ENCODE data around the gene KIF4A. TPM values are rescaled to one million over a fixed set of nuclear protein-coding genes. Genes with fewer than 3 reads are reported as not detected.
"Not testable (repeated sequence)": the region's sequence is repeated elsewhere in the genome, so short reads cannot be mapped to it uniquely, and the experiment has no call there.

Gene KIF4A
- total RNA-seq, 1 donor: 10.8 TPM

DNA sequence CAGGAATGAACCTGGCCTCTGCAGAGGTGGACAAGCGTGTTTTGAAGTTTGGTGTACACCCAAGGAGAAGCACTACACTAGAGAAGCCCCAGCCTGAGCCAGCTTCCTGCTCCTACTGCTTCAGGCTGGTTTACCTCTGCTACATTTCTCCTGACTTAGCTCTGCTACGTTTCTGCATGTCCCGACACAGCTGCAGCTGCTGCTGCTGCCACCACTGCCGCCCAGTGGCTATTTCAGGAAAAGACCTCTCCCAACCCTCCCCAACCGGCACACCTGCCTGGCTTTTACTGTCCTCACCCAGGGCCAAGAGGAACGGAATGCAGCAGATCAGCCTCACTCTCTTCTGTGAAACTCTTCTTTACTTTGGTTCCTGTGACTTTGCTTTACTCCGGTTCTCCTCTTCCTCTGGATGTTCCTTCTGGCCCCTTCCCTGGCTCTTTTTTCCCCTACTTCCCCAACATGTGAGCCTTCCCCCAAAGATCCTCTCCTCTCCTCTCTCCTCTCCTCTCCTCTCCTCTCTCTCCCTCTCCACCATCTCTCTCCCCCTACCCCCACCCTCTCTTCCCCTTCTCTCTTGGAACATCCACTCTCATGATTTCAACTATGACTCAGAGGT lies 26.8 kb upstream of the KIF4A start:
- TF ChIP-seq, protein P1, sequence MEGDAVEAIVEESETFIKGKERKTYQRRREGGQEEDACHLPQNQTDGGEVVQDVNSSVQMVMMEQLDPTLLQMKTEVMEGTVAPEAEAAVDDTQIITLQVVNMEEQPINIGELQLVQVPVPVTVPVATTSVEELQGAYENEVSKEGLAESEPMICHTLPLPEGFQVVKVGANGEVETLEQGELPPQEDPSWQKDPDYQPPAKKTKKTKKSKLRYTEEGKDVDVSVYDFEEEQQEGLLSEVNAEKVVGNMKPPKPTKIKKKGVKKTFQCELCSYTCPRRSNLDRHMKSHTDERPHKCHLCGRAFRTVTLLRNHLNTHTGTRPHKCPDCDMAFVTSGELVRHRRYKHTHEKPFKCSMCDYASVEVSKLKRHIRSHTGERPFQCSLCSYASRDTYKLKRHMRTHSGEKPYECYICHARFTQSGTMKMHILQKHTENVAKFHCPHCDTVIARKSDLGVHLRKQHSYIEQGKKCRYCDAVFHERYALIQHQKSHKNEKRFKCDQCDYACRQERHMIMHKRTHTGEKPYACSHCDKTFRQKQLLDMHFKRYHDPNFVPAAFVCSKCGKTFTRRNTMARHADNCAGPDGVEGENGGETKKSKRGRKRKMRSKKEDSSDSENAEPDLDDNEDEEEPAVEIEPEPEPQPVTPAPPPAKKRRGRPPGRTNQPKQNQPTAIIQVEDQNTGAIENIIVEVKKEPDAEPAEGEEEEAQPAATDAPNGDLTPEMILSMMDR (IDR thresholded peaks at IDR 0.05; ENCODE audit: insufficient read depth, low read depth, low read length): peak; percentile 67
- peak; percentile 25 for DNase-seq (ENCODE audit: low read depth)
- no peak overlapping the region for H3K4me3 ChIP-seq (ENCODE audit: low read depth, low read length)

DNA sequence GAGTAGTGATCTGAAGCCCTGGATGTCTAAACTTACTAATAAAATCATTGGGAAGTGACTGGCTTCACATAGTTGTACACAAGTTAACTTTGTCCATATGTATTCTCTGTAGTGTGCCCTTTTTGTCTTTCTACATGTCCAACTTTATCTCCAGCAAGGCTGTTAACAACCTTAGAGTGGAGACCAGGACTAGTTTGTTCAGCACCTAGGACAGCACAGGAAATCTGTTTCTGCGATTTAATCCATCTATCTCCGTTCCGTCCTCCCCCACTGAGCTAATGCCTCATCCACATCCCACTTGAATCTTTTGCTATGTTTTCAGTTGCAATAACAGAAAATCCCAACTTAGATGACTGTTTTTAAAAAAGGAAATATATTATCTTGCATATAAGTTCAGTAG lies 25.1 kb upstream of the KIF4A start:
- H3K4me3 ChIP-seq (ENCODE audit: low read depth, low read length): no peak overlapping the region

DNA sequence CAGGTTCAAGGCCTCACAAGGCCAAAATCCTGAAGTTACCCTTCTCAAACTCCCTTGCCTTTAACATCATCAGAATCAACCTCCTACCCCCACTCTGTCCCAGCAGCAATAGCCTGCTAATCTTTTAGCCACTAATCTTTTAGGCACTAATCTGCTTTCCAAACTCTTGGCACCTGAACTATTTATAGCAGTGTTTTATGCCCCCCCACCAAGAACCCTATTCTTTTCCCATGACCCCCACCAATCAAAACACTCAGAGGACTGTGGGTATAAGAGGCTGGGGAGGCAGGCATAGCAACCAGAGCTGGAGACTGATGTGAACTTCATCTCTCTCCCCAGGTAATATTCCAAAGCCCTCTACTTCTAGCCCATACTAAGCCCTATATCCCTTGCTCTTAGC lies 21.9 kb upstream of the KIF4A start, which contains the start of gene ARR3:
Gene ARR3 (plus strand): TSS at position 301 of the 400 bp plus-strand sequence. CDS start 1,052 bp downstream, outside the sequence.
- TF ChIP-seq, protein P1 (IDR thresholded peaks at IDR 0.05; ENCODE audit: insufficient read depth, low read depth, low read length): no peak
- DNase-seq (ENCODE audit: low read depth): no peak
- no peak within 1 kb of the TSS for H3K4me3 ChIP-seq (ENCODE audit: low read depth, low read length)

More for the DNA sequence above, 25.1 kb upstream of the KIF4A start:
- DNase-seq (ENCODE audit: low read depth): no peak
- TF ChIP-seq, protein P1 (IDR thresholded peaks at IDR 0.05; ENCODE audit: insufficient read depth, low read depth, low read length): no peak

DNA sequence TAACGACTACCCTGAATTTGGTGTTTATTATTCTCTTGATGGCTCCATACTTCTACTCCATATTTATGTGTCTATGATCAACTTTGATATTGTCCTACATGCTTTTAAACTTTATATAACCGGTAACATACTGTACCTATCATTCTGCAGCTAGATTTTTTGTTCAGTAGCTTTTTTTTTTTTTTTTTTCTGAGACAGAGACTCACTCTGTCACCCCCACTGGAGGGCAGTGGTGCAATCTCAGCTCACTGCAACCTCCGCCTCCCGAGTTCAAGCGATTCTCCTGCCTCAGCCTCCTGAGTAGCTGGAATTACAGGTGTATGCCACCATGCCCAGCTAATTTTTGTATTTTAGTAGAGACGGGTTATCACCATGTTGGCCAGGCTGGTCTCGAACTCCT lies 15.9 kb upstream of the KIF4A start:
- DNase-seq (ENCODE audit: low read depth): not testable (repeated sequence)

GRCh38 chrX:70279081-70279480 lies 10.8 kb upstream of the KIF4A start:
- TF ChIP-seq, protein P1 (IDR thresholded peaks at IDR 0.05; ENCODE audit: insufficient read depth, low read depth, low read length): no peak
- DNase-seq (ENCODE audit: low read depth): no peak
- no peak overlapping the region for H3K4me3 ChIP-seq (ENCODE audit: low read depth, low read length)

More for the DNA sequence above, 15.9 kb upstream of the KIF4A start:
- not testable (repeated sequence) for H3K4me3 ChIP-seq (ENCODE audit: low read depth, low read length)

- TF ChIP-seq, protein P1 (IDR thresholded peaks at IDR 0.05; ENCODE audit: insufficient read depth, low read depth, low read length): no peak
- H3K4me3 ChIP-seq (ENCODE audit: low read depth, low read length): no peak overlapping the region
- no peak for DNase-seq (ENCODE audit: low read depth)
Measured at GRCh38 chrX:70280573-70280972, 9.3 kb upstream of the KIF4A start.

DNA sequence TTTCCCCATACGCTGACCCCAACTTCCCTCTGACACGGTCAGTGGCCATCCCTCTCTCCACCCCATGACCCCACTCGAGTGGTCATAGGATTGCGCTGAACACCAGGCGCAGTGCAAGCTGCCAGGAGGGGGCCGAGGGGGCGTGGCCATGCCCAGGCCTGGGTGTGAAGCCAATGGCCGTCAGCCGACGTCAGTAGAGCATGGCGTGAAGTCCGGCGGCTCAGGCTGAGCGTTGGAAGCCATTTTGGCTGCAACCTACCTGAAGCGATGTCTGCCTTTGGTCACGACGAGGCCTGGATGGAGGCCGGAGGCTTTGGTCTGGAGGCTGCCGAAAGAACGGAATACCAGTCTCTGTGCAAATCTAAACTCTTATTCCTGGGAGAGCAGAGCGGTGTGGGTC lies 8.0 kb upstream of the KIF4A start, which contains the start of gene RAB41:
Gene RAB41 (plus strand): TSS at position 222 of the 400 bp plus-strand sequence. CDS start 46 bp downstream, at position 268.
- H3K4me3 ChIP-seq (ENCODE audit: low read depth, low read length): no peak within 1 kb of the TSS
- no peak for DNase-seq (ENCODE audit: low read depth)
- TF ChIP-seq, protein P1 (IDR thresholded peaks at IDR 0.05; ENCODE audit: insufficient read depth, low read depth, low read length): no peak

All from fibroblast of villous mesenchyme (primary cell).